Measurements from ENCODE around the gene SCUBE1. TPM values are rescaled to one million over a fixed set of nuclear protein-coding genes. Genes with fewer than 3 reads are reported as not detected.

SCUBE1 gene
- total RNA-seq, 2 experiments from 2014 or later, result 0.03 TPM; not detected in 1

- ChIA-PET POLR2A (interaction anchor here (1.4 kb wide), 1 partner anchor 14 kb away, joined by 3 read pairs; no protein-coding TSS in a partner anchor), CTCF (no interaction called here)
- Mint-ChIP-seq H3K4me3 (no peak overlapping the region), H3K4me1 (ENCODE audit: low read depth) (peaks cover 15% of the 10 kb centered on the region), H3K36me3 (ENCODE audit: low read depth) (peaks cover 23% of the 10 kb centered on the region), H3K27ac (peak overlapping the region; percentile 58), H3K27me3 (ENCODE audit: low read depth) (no peaks in the 10 kb centered on the region), H3K9me3 (ENCODE audit: insufficient read depth) (no peaks in the 10 kb centered on the region)
- ATAC-seq (no peak), DNase-seq (no peak)
Observed at GRCh38 chr22:43170131-43170480, 173.1 kb downstream of the SCUBE1 start.

GRCh38 chr22:43169310-43170130, 173.7 kb downstream of the SCUBE1 start:
- POLR2A ChIA-PET, result interaction anchor here (1.4 kb wide), 1 partner anchor 14 kb away, joined by 3 read pairs; no protein-coding TSS in a partner anchor
- Mint-ChIP-seq H3K27ac (no peak overlapping the region), H3K27me3 (ENCODE audit: low read depth) (no peaks in the 10 kb centered on the region), H3K4me3 (no peak overlapping the region), H3K9me3 (ENCODE audit: insufficient read depth) (no peaks in the 10 kb centered on the region), H3K4me1 (ENCODE audit: low read depth) (peaks cover 15% of the 10 kb centered on the region), H3K36me3 (ENCODE audit: low read depth) (peaks cover 23% of the 10 kb centered on the region)
- DNase-seq (no peak), ATAC-seq (no peak)
- CTCF ChIA-PET, result no interaction called here

GRCh38 chr22:43168471-43169309, 174.5 kb downstream of the SCUBE1 start:
- H3K4me3 Mint-ChIP-seq, result no peak overlapping the region
- DNase-seq (no peak), ATAC-seq (no peak)
- no peaks in the 10 kb centered on the region for H3K27me3 Mint-ChIP-seq (ENCODE audit: low read depth)
- H3K27ac Mint-ChIP-seq, result no peak overlapping the region
- CTCF ChIA-PET, result no interaction called here
- H3K4me1 Mint-ChIP-seq (ENCODE audit: low read depth), result peaks cover 15% of the 10 kb centered on the region
- POLR2A ChIA-PET, result interaction anchor here (0.8 kb wide), 1 partner anchor 209 kb away, joined by 3 read pairs; no protein-coding TSS in a partner anchor
- H3K9me3 Mint-ChIP-seq (ENCODE audit: insufficient read depth), result no peaks in the 10 kb centered on the region
- H3K36me3 Mint-ChIP-seq (ENCODE audit: low read depth), result peaks cover 23% of the 10 kb centered on the region

DNA sequence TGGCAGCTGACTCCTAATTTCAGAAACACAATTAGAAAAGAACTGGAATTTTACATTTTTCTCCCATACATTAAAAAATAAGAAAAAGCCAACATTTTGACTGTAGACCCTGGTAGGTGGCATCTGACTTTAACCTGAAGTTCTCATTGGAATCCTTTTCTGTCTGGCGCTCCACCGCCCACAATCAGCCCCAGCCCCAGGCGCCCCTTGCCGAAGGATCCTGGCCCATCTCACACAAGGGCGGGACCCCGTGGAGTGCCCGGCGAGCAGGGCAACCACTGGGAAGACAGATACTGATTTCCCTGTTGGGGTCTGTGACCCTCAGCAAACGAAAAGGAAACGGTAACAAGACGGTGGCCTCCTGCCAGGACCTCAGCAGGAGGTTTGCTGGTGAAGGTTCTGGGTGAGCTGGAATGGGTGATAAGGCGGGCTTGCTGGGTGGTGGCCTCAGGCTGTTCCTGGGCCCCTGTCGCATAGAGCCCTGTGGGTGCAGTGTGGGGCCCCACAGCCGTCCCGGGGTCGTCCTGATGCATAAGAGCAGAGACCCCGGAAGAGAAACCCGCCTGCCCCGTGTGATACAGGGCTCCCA, 176.1 kb downstream of the SCUBE1 start:
- Mint-ChIP-seq H3K36me3 (ENCODE audit: low read depth) (peaks cover 13% of the 10 kb centered on the region), H3K4me1 (ENCODE audit: low read depth) (peaks cover 13% of the 10 kb centered on the region), H3K27me3 (ENCODE audit: low read depth) (no peaks in the 10 kb centered on the region), H3K4me3 (no peak overlapping the region), H3K9me3 (ENCODE audit: insufficient read depth) (no peaks in the 10 kb centered on the region), H3K27ac (peak overlapping the region; percentile 20)
- no peak for DNase-seq
- ATAC-seq, result no peak
- ChIA-PET POLR2A (no interaction called here), CTCF (no interaction called here)

DNA sequence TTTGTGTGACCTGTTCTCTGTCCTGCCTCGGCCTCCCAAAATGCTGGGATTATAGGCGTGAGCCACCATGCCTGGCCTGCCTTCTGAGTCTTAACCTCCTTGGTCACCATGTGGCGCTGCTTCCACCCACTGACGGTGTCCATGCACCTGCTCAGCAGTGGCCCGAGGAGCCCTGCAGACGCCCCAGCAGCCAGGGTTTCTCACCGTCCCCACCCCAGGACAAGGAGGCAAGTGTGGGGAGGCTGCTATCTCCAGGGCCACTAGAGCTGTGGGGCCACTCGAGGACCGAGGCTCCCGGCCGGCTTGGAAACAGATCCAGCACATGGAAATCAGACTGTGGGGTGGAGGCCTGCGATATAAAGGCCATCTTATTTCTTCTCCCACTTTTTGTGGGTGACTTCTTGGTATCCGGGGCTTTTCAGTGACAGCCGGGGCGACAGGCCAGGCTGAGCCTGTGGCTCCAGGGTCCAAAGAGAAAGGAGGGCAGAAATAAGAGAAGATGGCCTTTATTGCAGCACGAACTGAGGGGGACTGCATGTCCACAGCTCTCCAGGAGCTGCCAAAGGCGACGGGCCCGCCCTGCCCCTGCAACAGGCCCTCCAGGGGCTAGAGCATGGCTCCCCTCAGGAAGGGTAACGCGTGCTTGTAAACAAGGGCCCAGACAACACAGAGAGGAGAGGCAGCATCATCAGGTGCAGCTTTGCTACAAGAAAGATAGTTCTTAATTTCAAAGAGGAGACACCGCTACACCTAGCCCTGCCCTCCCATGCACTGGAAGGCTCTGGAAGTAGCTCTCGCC, 176.8 kb downstream of the SCUBE1 start:
- no peak for DNase-seq
- CTCF ChIA-PET, result no interaction called here
- Mint-ChIP-seq H3K27ac (no peak overlapping the region), H3K9me3 (ENCODE audit: insufficient read depth) (no peaks in the 10 kb centered on the region), H3K4me1 (ENCODE audit: low read depth) (peaks cover 11% of the 10 kb centered on the region), H3K36me3 (ENCODE audit: low read depth) (peaks cover 13% of the 10 kb centered on the region), H3K27me3 (ENCODE audit: low read depth) (no peaks in the 10 kb centered on the region), H3K4me3 (no peak overlapping the region)
- POLR2A ChIA-PET, result no interaction called here
- ATAC-seq, result no peak

DNA sequence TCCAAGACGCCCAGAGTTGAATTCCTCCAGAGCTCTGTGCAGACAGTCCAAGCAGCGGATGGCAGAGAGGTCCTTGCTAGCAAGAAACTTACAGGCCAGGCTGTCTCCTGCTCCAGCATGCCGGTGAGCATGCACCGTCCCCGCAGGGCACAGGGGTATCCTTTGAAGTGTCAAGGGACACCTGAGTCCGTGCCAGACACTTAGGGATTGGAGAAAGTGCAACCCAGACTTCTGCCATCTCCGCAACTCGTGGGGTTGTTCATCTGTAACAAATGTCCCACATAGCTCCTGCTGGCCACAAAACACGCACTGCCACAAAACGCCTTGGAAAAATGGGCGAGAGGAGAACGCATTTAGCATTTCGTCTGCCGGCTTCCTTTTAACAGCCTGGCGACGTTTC, 178.5 kb downstream of the SCUBE1 start:
- Mint-ChIP-seq H3K9me3 (ENCODE audit: insufficient read depth) (no peaks in the 10 kb centered on the region), H3K4me3 (no peak overlapping the region), H3K27ac (no peak overlapping the region), H3K36me3 (ENCODE audit: low read depth) (peaks cover 6% of the 10 kb centered on the region), H3K4me1 (ENCODE audit: low read depth) (peaks cover 3% of the 10 kb centered on the region), H3K27me3 (ENCODE audit: low read depth) (no peaks in the 10 kb centered on the region)
- DNase-seq (no peak), ATAC-seq (no peak)
- CTCF ChIA-PET, result no interaction called here
- POLR2A ChIA-PET, result interaction anchor here (0.6 to 1.2 kb wide), 2 partner anchors 37 to 514 kb away, joined by 3 read pairs; no protein-coding TSS in a partner anchor

DNA sequence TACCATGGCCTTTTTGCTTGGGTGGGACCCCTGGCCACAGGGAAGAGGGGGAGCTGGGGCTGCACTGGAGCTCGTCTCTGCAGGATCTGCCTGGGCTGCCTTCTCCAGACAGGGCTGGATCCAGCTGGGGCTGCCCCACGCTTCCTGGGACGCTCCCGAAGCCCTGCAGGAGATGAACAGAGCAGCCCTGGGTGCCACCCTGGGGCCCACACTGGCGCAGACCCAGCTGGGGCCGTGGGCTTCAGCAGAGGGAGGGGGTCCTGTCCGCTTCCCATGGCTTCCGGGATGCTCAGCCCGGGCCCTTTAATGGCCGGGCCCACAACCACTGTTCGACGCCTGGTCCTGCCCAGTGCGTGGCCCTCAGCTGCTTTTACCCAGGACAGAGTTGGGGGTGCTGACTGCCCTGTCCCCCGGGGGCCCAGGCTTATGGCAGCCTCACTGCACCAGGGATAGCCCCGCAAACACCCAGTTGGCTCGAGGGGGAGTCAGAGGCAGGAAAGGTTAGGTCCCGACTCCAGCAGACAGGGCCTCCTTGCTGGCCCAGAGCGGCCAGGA, 179.9 kb downstream of the SCUBE1 start:
- Mint-ChIP-seq H3K4me1 (ENCODE audit: low read depth) (no peaks in the 10 kb centered on the region), H3K27ac (no peak overlapping the region), H3K36me3 (ENCODE audit: low read depth) (peaks cover 3% of the 10 kb centered on the region), H3K4me3 (no peak overlapping the region), H3K9me3 (ENCODE audit: insufficient read depth) (no peaks in the 10 kb centered on the region), H3K27me3 (ENCODE audit: low read depth) (no peaks in the 10 kb centered on the region)
- CTCF ChIA-PET, result no interaction called here
- ATAC-seq, result no peak
- POLR2A ChIA-PET, result no interaction called here
- DNase-seq, result no peak

GRCh38 chr22:43162412-43163150, 180.6 kb downstream of the SCUBE1 start:
- Mint-ChIP-seq H3K4me3 (no peak overlapping the region), H3K4me1 (ENCODE audit: low read depth) (no peaks in the 10 kb centered on the region), H3K36me3 (ENCODE audit: low read depth) (peaks cover under 1% of the 10 kb centered on the region), H3K27me3 (ENCODE audit: low read depth) (no peaks in the 10 kb centered on the region), H3K27ac (no peak overlapping the region), H3K9me3 (ENCODE audit: insufficient read depth) (no peaks in the 10 kb centered on the region)
- DNase-seq (no peak), ATAC-seq (no peak)
- CTCF ChIA-PET, result no interaction called here
- POLR2A ChIA-PET, result no interaction called here

DNA sequence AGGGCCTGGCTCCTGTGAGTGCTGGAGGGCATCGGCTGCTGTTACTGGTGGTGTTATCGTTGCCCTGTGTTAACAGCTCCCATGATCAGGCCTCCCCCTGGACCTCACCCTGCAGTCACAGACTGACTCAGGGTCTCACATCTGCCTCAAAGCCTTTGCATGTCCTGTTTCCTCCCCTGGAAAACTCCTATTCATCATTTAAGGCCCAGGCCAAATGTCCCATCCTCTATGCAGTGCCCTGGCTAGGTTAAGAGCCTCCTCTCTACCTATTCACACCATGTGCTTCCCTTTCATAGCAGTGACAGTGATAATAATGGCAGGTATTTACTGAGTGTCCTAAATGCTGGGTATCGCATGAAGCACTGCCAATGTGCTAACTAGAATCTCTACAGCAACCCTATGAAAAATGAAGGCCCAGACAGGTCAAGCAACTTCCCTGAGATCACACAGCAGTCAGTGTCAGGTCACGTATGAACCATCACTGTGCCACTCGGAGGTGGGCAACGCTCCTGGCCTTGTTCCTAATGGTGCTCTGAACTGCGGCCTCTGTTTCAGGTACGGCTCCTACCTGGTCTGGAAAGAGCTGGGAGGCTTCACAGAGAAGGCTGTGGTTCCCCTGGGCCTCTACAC, 182.6 kb downstream of the SCUBE1 start:
- Mint-ChIP-seq H3K4me3 (no peak overlapping the region), H3K27ac (no peak overlapping the region), H3K9me3 (ENCODE audit: insufficient read depth) (no peaks in the 10 kb centered on the region), H3K36me3 (ENCODE audit: low read depth) (no peaks in the 10 kb centered on the region), H3K27me3 (ENCODE audit: low read depth) (no peaks in the 10 kb centered on the region), H3K4me1 (ENCODE audit: low read depth) (no peaks in the 10 kb centered on the region)
- DNase-seq (no peak), ATAC-seq (no peak)
- CTCF ChIA-PET, result no interaction called here
- POLR2A ChIA-PET, result no interaction called here

DNA sequence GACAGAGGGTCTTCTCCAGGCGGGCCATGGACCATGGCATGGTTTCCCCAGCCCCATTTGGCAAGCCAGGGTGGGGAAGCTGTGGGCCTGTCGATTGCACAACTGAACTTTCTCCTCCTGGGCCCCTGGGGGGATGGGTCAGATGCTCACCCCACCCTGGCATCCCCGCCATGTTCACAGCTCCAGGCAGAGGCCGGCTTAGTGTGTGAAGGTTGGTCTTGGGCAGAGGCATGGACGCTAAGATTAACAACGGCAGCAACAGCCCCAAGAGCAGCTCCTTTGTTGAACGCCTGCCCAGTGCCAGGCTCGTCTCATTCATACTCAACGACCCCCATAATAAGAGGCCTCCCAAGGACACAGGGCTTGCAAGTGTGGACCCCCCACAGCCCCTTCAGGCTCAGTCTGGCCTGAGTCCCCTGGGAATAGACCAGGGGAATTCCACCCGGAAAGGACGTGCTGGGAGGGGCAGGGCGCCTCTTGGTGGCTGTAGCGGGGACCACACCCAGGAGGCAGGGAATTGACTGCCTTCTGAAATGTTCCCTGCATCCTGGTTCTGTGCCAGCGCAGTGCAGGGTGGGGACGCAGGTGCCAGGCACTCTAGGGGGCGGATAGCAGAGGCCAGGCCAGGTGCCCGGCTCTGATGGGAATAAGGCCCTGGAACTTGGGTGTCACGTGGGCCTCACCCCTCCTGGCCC, 183.5 kb downstream of the SCUBE1 start:
- CTCF ChIA-PET, result interaction anchor here (1.1 kb wide), 1 partner anchor 126 kb away, joined by 3 read pairs; no protein-coding TSS in a partner anchor
- H3K36me3 Mint-ChIP-seq (ENCODE audit: low read depth), result no peaks in the 10 kb centered on the region
- no peaks in the 10 kb centered on the region for H3K27me3 Mint-ChIP-seq (ENCODE audit: low read depth)
- no peaks in the 10 kb centered on the region for H3K4me1 Mint-ChIP-seq (ENCODE audit: low read depth)
- POLR2A ChIA-PET, result no interaction called here
- ATAC-seq (no peak), DNase-seq (no peak)
- no peaks in the 10 kb centered on the region for H3K9me3 Mint-ChIP-seq (ENCODE audit: insufficient read depth)
- no peak overlapping the region for H3K4me3 Mint-ChIP-seq
- H3K27ac Mint-ChIP-seq, result no peak overlapping the region
